Subcutaneous adipose tissue (tissue), 4 donors: ENCODE measurements around the gene SLC66A1. TPM values are rescaled to one million over a fixed set of nuclear protein-coding genes. Genes with fewer than 3 reads are reported as not detected.

Experiments used
- CTCF ChIP-seq: fragments of 450-650 bp; IDR thresholded peaks from one replicate; pipeline ENCODE4 v1.5.1; 2016; ENCODE audit warnings: low read depth, mild to moderate bottlenecking, control low read depth, antibody characterized with exemption, moderate library complexity
- total RNA-seq, 4 donors: library from RNA; depleted of rRNA; stranded (reverse); fragments of >200 nt; gene quantifications; one replicate each; pipeline ENCODE4 v1.1.0, GENCODE V29; 2016

Gene SLC66A1
- total RNA-seq = 10 to 100 TPM in 3 of 4 donors, 1 to 10 TPM in 1; 8.4 to 12.7 (median 11.6) TPM

GRCh38 chr1:19311931-19312781 lies at the start of gene SLC66A1, which contains the start of gene AKR7A2:
Gene SLC66A1 (plus strand): TSS chr1:19312326. CDS start chr1:19317678, 5,352 bp downstream.
Gene AKR7A2 (minus strand): TSS chr1:19312144. CDS start chr1:19312124, 20 bp downstream.
- TF ChIP-seq CTCF = no peak

- no peak for TF ChIP-seq CTCF
Observed at GRCh38 chr1:19262744-19263143, 49.4 kb upstream of the SLC66A1 start.

- TF ChIP-seq CTCF = no peak
Observed at GRCh38 chr1:19268445-19268844, 43.7 kb upstream of the SLC66A1 start.

GRCh38 chr1:19272064-19272463 lies 40.1 kb upstream of the SLC66A1 start:
- TF ChIP-seq CTCF = no peak

- TF ChIP-seq CTCF = no peak
Observed at GRCh38 chr1:19273106-19273843, 38.9 kb upstream of the SLC66A1 start.

- no peak for TF ChIP-seq CTCF
Observed at GRCh38 chr1:19274636-19275035, 37.5 kb upstream of the SLC66A1 start.

- no peak for TF ChIP-seq CTCF
Observed at GRCh38 chr1:19283891-19284290, 28.2 kb upstream of the SLC66A1 start.
